Mucosa of gallbladder (tissue), 1 donor: Measurements from ENCODE around the gene TCF12. TPM values are rescaled to one million over a fixed set of nuclear protein-coding genes. Genes with fewer than 3 reads are reported as not detected.
A peak's percentile ranks its signal among the peaks of the same experiment; 100 is the strongest.

Experiments
- DNase-seq: peaks from one replicate; pipeline ENCODE4 v3.0.0-alpha.2; 2020; ENCODE audit warnings: low spot score
- total RNA-seq: library from RNA; stranded (reverse); gene quantifications from one replicate; pipeline ENCODE4 v1.2.1, GENCODE V29; 2021
- donor health status: DM: no; HTN: no; CAD: no.

Gene TCF12
- total RNA-seq, 1 donor from 2014 or later: 112 TPM

- DNase-seq: no peak
Measured at GRCh38 chr15:57319226-57319918, 400.9 kb downstream of the TCF12 start.

GRCh38 chr15:57319919-57320560, 401.6 kb downstream of the TCF12 start:
- DNase-seq: no peak

- DNase-seq: no peak
Measured at GRCh38 chr15:57320631-57321220, 402.3 kb downstream of the TCF12 start.

- no peak for DNase-seq
Measured at GRCh38 chr15:57321485-57321884, 403.0 kb downstream of the TCF12 start.

GRCh38 chr15:57321973-57322601, 403.6 kb downstream of the TCF12 start:
- no peak for DNase-seq

- no peak for DNase-seq
Measured at GRCh38 chr15:57322602-57323250, 404.3 kb downstream of the TCF12 start.

GRCh38 chr15:57323299-57323805, 404.9 kb downstream of the TCF12 start:
- DNase-seq: no peak

- DNase-seq: peak; percentile 82
Measured at GRCh38 chr15:57323806-57324589, 405.6 kb downstream of the TCF12 start.

- no peak for DNase-seq
Measured at GRCh38 chr15:57324590-57324890, 406.1 kb downstream of the TCF12 start.

GRCh38 chr15:57324944-57325679, 406.7 kb downstream of the TCF12 start:
- no peak for DNase-seq

GRCh38 chr15:57326196-57326595, 407.8 kb downstream of the TCF12 start:
- DNase-seq: no peak

GRCh38 chr15:57327985-57328471, 409.6 kb downstream of the TCF12 start:
- DNase-seq: no peak

- no peak for DNase-seq
Measured at GRCh38 chr15:57328479-57328878, 410.0 kb downstream of the TCF12 start.

- no peak for DNase-seq
Measured at GRCh38 chr15:57328897-57329296, 410.5 kb downstream of the TCF12 start.

GRCh38 chr15:57329582-57330367, 411.3 kb downstream of the TCF12 start:
- no peak for DNase-seq

- no peak for DNase-seq
Measured at GRCh38 chr15:57330619-57331340, 412.3 kb downstream of the TCF12 start.

- no peak for DNase-seq
Measured at GRCh38 chr15:57332326-57332725, 413.9 kb downstream of the TCF12 start.

- no peak for DNase-seq
Measured at GRCh38 chr15:57333487-57333886, 415.0 kb downstream of the TCF12 start.

- peak; percentile 58 for DNase-seq
Measured at GRCh38 chr15:57334257-57334656, 415.8 kb downstream of the TCF12 start.
